Tibial nerve (tissue), 4 donors: Measurements from ENCODE around the gene LRBA. TPM values are rescaled to one million over a fixed set of nuclear protein-coding genes. Genes with fewer than 3 reads are reported as not detected.

Experiments used
- DNase-seq, 2 donors: peaks; one replicate each; pipeline ENCODE4 v3.0.0-alpha.2; 2019; ENCODE audit warnings: low spot score in 2 of 2
- H3K27ac ChIP-seq, 4 donors: fragments of 200-600 bp; sonication (generic) in 3 of 4; one replicate each; pipeline ENCODE4 v1.5.1; 2017 to 2019; ENCODE audit warnings: mild to moderate bottlenecking in 1 of 4
- H3K27me3 ChIP-seq, 2 donors: fragments of 200-600 bp; sonication (generic) in 1 of 2; one replicate each; pipeline versions ENCODE4 v1.5.1 to v1.6.0; 2017 to 2019
- H3K36me3 ChIP-seq, 3 donors: fragments of 200-600 bp; sonication (generic); one replicate each; pipeline ENCODE4 v1.5.1; 2018 to 2019
- H3K4me1 ChIP-seq, 4 donors: fragments of 200-600 bp; sonication (generic) in 3 of 4; one replicate each; pipeline ENCODE4 v1.5.1; 2017 to 2019
- H3K4me3 ChIP-seq, 4 donors: fragments of 200-600 bp; sonication (generic) in 3 of 4; one replicate each; pipeline ENCODE4 v1.5.1; 2017 to 2019; ENCODE audit warnings: mild to moderate bottlenecking in 1 of 4, moderate library complexity in 1 of 4
- H3K9me3 ChIP-seq, 4 donors: fragments of 200-600 bp; sonication (generic) in 3 of 4; one replicate each; pipeline ENCODE4 v1.5.1; 2017 to 2019
- CTCF ChIP-seq, 5 experiments: fragments of 200-600 bp in 3 of 5; fragments of 450-650 bp in 2 of 5; sonication (generic) in 3 of 5; IDR thresholded peaks; one replicate each; pipeline ENCODE4 v1.5.1; 2016 to 2019; ENCODE audit warnings: antibody characterized with exemption in 5 of 5, mild to moderate bottlenecking in 3 of 5, moderate library complexity in 2 of 5
- EP300 ChIP-seq, 2 donors: sonication (generic); formaldehyde crosslinking; IDR thresholded peaks; one replicate each; pipeline ENCODE4 v1.6.1; 2017; ENCODE audit warnings: antibody characterized with exemption in 2 of 2, mild to moderate bottlenecking in 1 of 2
- POLR2A ChIP-seq, 2 donors: fragments of 450-650 bp; IDR thresholded peaks; one replicate each; pipeline ENCODE4 v1.6.1; 2017; ENCODE audit warnings: antibody characterized with exemption in 2 of 2, mild to moderate bottlenecking in 2 of 2, moderate library complexity in 2 of 2
- WGBS, 2 donors: methylation state at CpG; one replicate each; pipeline ENCODE4 v1.1.5; 2018; 5-methylcytosine and 5-hydroxymethylcytosine counted together
- total RNA-seq, 4 donors: library from RNA; depleted of rRNA; stranded (reverse); fragments of >200 nt; gene quantifications; one replicate each; pipeline ENCODE4 v1.1.0, GENCODE V29; 2016

The LRBA gene
- total RNA-seq, 4 donors from 2014 or later, result 35.4 to 43.1 (median 38.0) TPM

GRCh38 chr4:150436598-150437370, 578.3 kb downstream of the LRBA start:
- Histone ChIP-seq H3K9me3 (no peaks in the 10 kb centered on the region), H3K4me1 (no peaks in the 10 kb centered on the region), H3K36me3 (peaks cover 0 to 12% (median 0%) of the 10 kb centered on the region in 3 donors), H3K4me3 (no peak overlapping the region), H3K27ac (no peak overlapping the region), H3K27me3 (no peaks in the 10 kb centered on the region)
- TF ChIP-seq CTCF (IDR thresholded peaks at IDR 0.05), result no peak
- no peak for TF ChIP-seq EP300 (IDR thresholded peaks at IDR 0.05)
- TF ChIP-seq POLR2A (IDR thresholded peaks at IDR 0.05), result no peak
- no peak for DNase-seq
- WGBS, 2 donors, result 91 to 94% methylated on average over 2 of the region's 2 CpGs

GRCh38 chr4:150431221-150431620, 583.9 kb downstream of the LRBA start:
- no peaks in the 10 kb centered on the region for H3K9me3 ChIP-seq
- no peak for TF ChIP-seq EP300 (IDR thresholded peaks at IDR 0.05)
- TF ChIP-seq CTCF (IDR thresholded peaks at IDR 0.05), result no peak
- no peak for TF ChIP-seq POLR2A (IDR thresholded peaks at IDR 0.05)
- H3K36me3 ChIP-seq, result peaks cover 0 to 12% (median 0%) of the 10 kb centered on the region in 3 donors
- no peaks in the 10 kb centered on the region for H3K27me3 ChIP-seq
- no peaks in the 10 kb centered on the region for H3K4me1 ChIP-seq
- DNase-seq, result no peak
- no peak overlapping the region for H3K4me3 ChIP-seq
- no peak overlapping the region for H3K27ac ChIP-seq

GRCh38 chr4:150425161-150425560, 589.9 kb downstream of the LRBA start:
- H3K27ac ChIP-seq, result no peak overlapping the region
- WGBS, 2 donors, result 71% methylated on average over 1 of the region's 1 CpG
- H3K36me3 ChIP-seq, result peaks cover 0 to 14% (median 0%) of the 10 kb centered on the region in 3 donors
- no peak for DNase-seq
- no peaks in the 10 kb centered on the region for H3K9me3 ChIP-seq
- no peaks in the 10 kb centered on the region for H3K4me1 ChIP-seq
- TF ChIP-seq POLR2A (IDR thresholded peaks at IDR 0.05), result no peak
- TF ChIP-seq EP300 (IDR thresholded peaks at IDR 0.05), result no peak
- TF ChIP-seq CTCF (IDR thresholded peaks at IDR 0.05), result no peak
- no peak overlapping the region for H3K4me3 ChIP-seq
- no peaks in the 10 kb centered on the region for H3K27me3 ChIP-seq

GRCh38 chr4:150423503-150423902, 591.6 kb downstream of the LRBA start:
- Histone ChIP-seq H3K27me3 (no peaks in the 10 kb centered on the region), H3K4me3 (no peak overlapping the region), H3K4me1 (no peaks in the 10 kb centered on the region), H3K9me3 (no peaks in the 10 kb centered on the region), H3K36me3 (peaks cover 0 to 14% (median 0%) of the 10 kb centered on the region in 3 donors), H3K27ac (no peak overlapping the region)
- WGBS, 2 donors, result 94 to 96% methylated on average over 12 of the region's 12 CpGs
- no peak for TF ChIP-seq POLR2A (IDR thresholded peaks at IDR 0.05)
- TF ChIP-seq CTCF (IDR thresholded peaks at IDR 0.05), result no peak
- TF ChIP-seq EP300 (IDR thresholded peaks at IDR 0.05), result no peak
- no peak for DNase-seq

GRCh38 chr4:150423074-150423473, 592.0 kb downstream of the LRBA start:
- no peak for DNase-seq
- Histone ChIP-seq H3K27me3 (no peaks in the 10 kb centered on the region), H3K4me1 (no peaks in the 10 kb centered on the region), H3K36me3 (peaks cover 0 to 14% (median 0%) of the 10 kb centered on the region in 3 donors), H3K27ac (no peak overlapping the region), H3K9me3 (no peaks in the 10 kb centered on the region), H3K4me3 (no peak overlapping the region)
- WGBS, 2 donors, result 88 to 99% methylated on average over 7 to 13 of the region's 13 CpGs
- TF ChIP-seq EP300 (IDR thresholded peaks at IDR 0.05), result no peak
- TF ChIP-seq CTCF (IDR thresholded peaks at IDR 0.05), result no peak
- TF ChIP-seq POLR2A (IDR thresholded peaks at IDR 0.05), result no peak
